ENCODE measurements around the gene CACNA2D3. TPM values are rescaled to one million over a fixed set of nuclear protein-coding genes. Genes with fewer than 3 reads are reported as not detected.

CACNA2D3 gene
- polyA plus RNA-seq, 3 donors, result 8.3 to 21.5 (median 10.4) TPM

DNA sequence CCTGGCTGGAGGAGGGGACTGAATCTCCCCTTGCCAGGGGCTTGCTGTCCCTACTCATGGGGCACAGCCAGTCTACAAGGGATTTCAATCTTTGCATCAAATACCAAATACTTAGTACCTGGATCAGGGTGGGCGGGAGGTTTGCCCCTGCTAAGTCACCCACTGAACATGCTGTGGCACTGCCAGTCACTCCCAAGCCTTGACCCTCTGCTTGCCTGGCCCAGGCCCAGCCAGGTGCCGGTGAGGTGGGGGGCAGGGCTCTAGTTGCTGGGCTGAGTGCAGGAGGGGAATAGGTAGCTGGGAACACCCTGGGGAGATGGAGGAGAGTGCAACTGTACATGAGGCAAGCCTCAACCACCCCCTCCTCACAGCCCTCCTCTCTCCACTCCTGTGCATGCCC lies 941.8 kb downstream of the CACNA2D3 start:
- Mint-ChIP-seq H3K36me3 (peaks cover 36 to 61% of the 10 kb centered on the region in 2 donors), H3K4me1 (peaks cover 1% of the 10 kb centered on the region), H3K9me3 (peaks cover 0 to 13% (median 2%) of the 10 kb centered on the region in 7 donors), H3K4me3 (no peak overlapping the region), H3K27me3 (ENCODE audit: low read depth in 3 of 3) (peaks cover 0 to 2% (median 0%) of the 10 kb centered on the region in 3 donors), H3K27ac (no peak overlapping the region)
- TF ChIP-seq CTCF (IDR thresholded peaks at IDR 0.05), result no peak
- peaks cover 3% of the 10 kb centered on the region for H4K20me1 ChIP-seq (ENCODE audit: insufficient read depth, low read length)
- no peak overlapping the region for H3K9ac ChIP-seq (ENCODE audit: insufficient read depth, low read length, poor library complexity, severe bottlenecking)
- no peaks in the 10 kb centered on the region for H3K79me2 ChIP-seq (ENCODE audit: insufficient read depth, low read length)
- H2AFZ ChIP-seq (ENCODE audit: insufficient read depth, low read depth, low read length, poor library complexity, severe bottlenecking), result no peak overlapping the region
- DNase-seq, result no peak
- peaks cover 24 to 60% of the 10 kb centered on the region in 2 donors for H3K36me3 ChIP-seq (replicated peaks in 1 of 2; ENCODE audit: control insufficient read depth in 1 of 2, insufficient read depth in 2 of 2, low read length in 2 of 2)
- intact Hi-C loops (cut with micrococcal nuclease), result no loop called here
- no peak overlapping the region for H3K4me3 ChIP-seq (replicated peaks in 1 of 3; ENCODE audit: low read depth in 2 of 3, low read length in 3 of 3)
- no peak overlapping the region for H3K4me2 ChIP-seq (replicated peaks; ENCODE audit: extremely low read depth, low read length, poor library complexity, severe bottlenecking)
- no peaks in the 10 kb centered on the region for H3K9me3 ChIP-seq (replicated peaks in 1 of 2; ENCODE audit: control insufficient read depth in 1 of 2, insufficient read depth in 1 of 2, low read length in 2 of 2)
- no peaks in the 10 kb centered on the region for H3K27me3 ChIP-seq (ENCODE audit: control insufficient read depth in 2 of 2, insufficient read depth in 2 of 2, low read length in 2 of 2)
- H3K27ac ChIP-seq (ENCODE audit: low read depth in 1 of 2, low read length in 2 of 2), result no peak overlapping the region
- no CpG with 5 or more reads among the region's 2 CpGs for WGBS (ENCODE audit: insufficient coverage)
- H3K4me1 ChIP-seq (ENCODE audit: control insufficient read depth in 1 of 2, insufficient read depth in 2 of 2, low read length in 2 of 2), result no peaks in the 10 kb centered on the region

- no peaks in the 10 kb centered on the region for H3K4me1 ChIP-seq (ENCODE audit: control insufficient read depth in 1 of 2, insufficient read depth in 2 of 2, low read length in 2 of 2)
- no peaks in the 10 kb centered on the region for H3K27me3 Mint-ChIP-seq (ENCODE audit: low read depth in 3 of 3)
- H3K4me1 Mint-ChIP-seq, result peaks cover 1% of the 10 kb centered on the region
- peaks cover 37 to 60% of the 10 kb centered on the region in 2 donors for H3K36me3 Mint-ChIP-seq
- no peak overlapping the region for H3K27ac ChIP-seq (ENCODE audit: low read depth in 1 of 2, low read length in 2 of 2)
- intact Hi-C loops (cut with micrococcal nuclease), result no loop called here
- no peaks in the 10 kb centered on the region for H3K79me2 ChIP-seq (ENCODE audit: insufficient read depth, low read length)
- 84% methylated on average over 4 of the region's 4 CpGs for whole genome bisulfite sequencing (ENCODE audit: insufficient coverage)
- H3K4me3 Mint-ChIP-seq, result no peak overlapping the region
- no peak for DNase-seq
- no peak overlapping the region for H3K4me2 ChIP-seq (replicated peaks; ENCODE audit: extremely low read depth, low read length, poor library complexity, severe bottlenecking)
- no peak overlapping the region for H2AFZ ChIP-seq (ENCODE audit: insufficient read depth, low read depth, low read length, poor library complexity, severe bottlenecking)
- peaks cover 3% of the 10 kb centered on the region for H4K20me1 ChIP-seq (ENCODE audit: insufficient read depth, low read length)
- H3K36me3 ChIP-seq (replicated peaks in 1 of 2; ENCODE audit: control insufficient read depth in 1 of 2, insufficient read depth in 2 of 2, low read length in 2 of 2), result peaks cover 24 to 60% of the 10 kb centered on the region in 2 donors
- H3K4me3 ChIP-seq (replicated peaks in 1 of 3; ENCODE audit: low read depth in 2 of 3, low read length in 3 of 3), result no peak overlapping the region
- H3K9me3 Mint-ChIP-seq, result peaks cover 0 to 15% (median 2%) of the 10 kb centered on the region in 7 donors
- H3K27ac Mint-ChIP-seq, result peak overlapping the region in 2 of 7 donors; percentile 21 to 47
- H3K9ac ChIP-seq (ENCODE audit: insufficient read depth, low read length, poor library complexity, severe bottlenecking), result no peak overlapping the region
- no peaks in the 10 kb centered on the region for H3K27me3 ChIP-seq (ENCODE audit: control insufficient read depth in 2 of 2, insufficient read depth in 2 of 2, low read length in 2 of 2)
- TF ChIP-seq CTCF (IDR thresholded peaks at IDR 0.05), result no peak
- no peaks in the 10 kb centered on the region for H3K9me3 ChIP-seq (replicated peaks in 1 of 2; ENCODE audit: control insufficient read depth in 1 of 2, insufficient read depth in 1 of 2, low read length in 2 of 2)
Measured at GRCh38 chr3:55065331-55065730, 943.0 kb downstream of the CACNA2D3 start.

All from CD14-positive monocyte (primary cell).